Fibroblast of skin of right quadriceps (primary cell): ENCODE measurements around the gene SDK1.

Experiments
- DNase-seq: peaks from one replicate; pipeline ENCODE4 v3.0.0-alpha.2; 2013

The SDK1 gene

GRCh38 chr7:3893789-3894153 is 592.7 kb downstream of the SDK1 start:
- DNase-seq: no peak

- no peak for DNase-seq
These were observed 594.5 kb downstream of the SDK1 start for GRCh38 chr7:3895341-3896116.

GRCh38 chr7:3896169-3896765 is 595.2 kb downstream of the SDK1 start:
- no peak for DNase-seq

- DNase-seq: peak; percentile 47
These were observed 596.6 kb downstream of the SDK1 start for GRCh38 chr7:3897430-3898372.

- no peak for DNase-seq
These were observed 598.5 kb downstream of the SDK1 start for GRCh38 chr7:3899559-3899991.

- no peak for DNase-seq
These were observed 607.1 kb downstream of the SDK1 start for GRCh38 chr7:3908153-3908552.

GRCh38 chr7:3909128-3909527 is 608.1 kb downstream of the SDK1 start:
- DNase-seq: no peak

GRCh38 chr7:3910054-3910453 is 609.0 kb downstream of the SDK1 start:
- no peak for DNase-seq

- no peak for DNase-seq
These were observed 610.6 kb downstream of the SDK1 start for GRCh38 chr7:3911685-3912084.

- no peak for DNase-seq
These were observed 611.2 kb downstream of the SDK1 start for GRCh38 chr7:3912291-3912690.

GRCh38 chr7:3914051-3914775 is 613.2 kb downstream of the SDK1 start:
- no peak for DNase-seq

GRCh38 chr7:3915337-3915878 is 614.4 kb downstream of the SDK1 start:
- DNase-seq: no peak

- DNase-seq: peak; percentile 3
These were observed 615.1 kb downstream of the SDK1 start for GRCh38 chr7:3916146-3916545.

GRCh38 chr7:3917436-3917835 is 616.4 kb downstream of the SDK1 start:
- DNase-seq: no peak

- no peak for DNase-seq
These were observed 617.5 kb downstream of the SDK1 start for GRCh38 chr7:3918576-3918975.

GRCh38 chr7:3922175-3922635 is 621.2 kb downstream of the SDK1 start:
- DNase-seq: peak; percentile 89

- no peak for DNase-seq
These were observed 622.4 kb downstream of the SDK1 start for GRCh38 chr7:3923307-3923918.

- DNase-seq: no peak
These were observed 623.2 kb downstream of the SDK1 start for GRCh38 chr7:3924277-3924676.

GRCh38 chr7:3927446-3928110 is 626.5 kb downstream of the SDK1 start:
- no peak for DNase-seq

- no peak for DNase-seq
These were observed 627.9 kb downstream of the SDK1 start for GRCh38 chr7:3928727-3929515.

- no peak for DNase-seq
These were observed 630.8 kb downstream of the SDK1 start for GRCh38 chr7:3931843-3932242.
